HG03025 (cell line): ENCODE measurements around the gene ADRB1.

Source experiments
- ATAC-seq: cut with Tn5 transposase; IDR thresholded peaks from one replicate; pipeline ENCODE4 v1.9.1; 2021; ENCODE audit warnings: mild to moderate bottlenecking, moderate library complexity; ENCODE audit not compliant: unreplicated experiment, low FRiP score

Gene ADRB1

GRCh38 chr10:114025611-114026130 is 18.0 kb upstream of the ADRB1 start:
- ATAC-seq, result no peak

DNA sequence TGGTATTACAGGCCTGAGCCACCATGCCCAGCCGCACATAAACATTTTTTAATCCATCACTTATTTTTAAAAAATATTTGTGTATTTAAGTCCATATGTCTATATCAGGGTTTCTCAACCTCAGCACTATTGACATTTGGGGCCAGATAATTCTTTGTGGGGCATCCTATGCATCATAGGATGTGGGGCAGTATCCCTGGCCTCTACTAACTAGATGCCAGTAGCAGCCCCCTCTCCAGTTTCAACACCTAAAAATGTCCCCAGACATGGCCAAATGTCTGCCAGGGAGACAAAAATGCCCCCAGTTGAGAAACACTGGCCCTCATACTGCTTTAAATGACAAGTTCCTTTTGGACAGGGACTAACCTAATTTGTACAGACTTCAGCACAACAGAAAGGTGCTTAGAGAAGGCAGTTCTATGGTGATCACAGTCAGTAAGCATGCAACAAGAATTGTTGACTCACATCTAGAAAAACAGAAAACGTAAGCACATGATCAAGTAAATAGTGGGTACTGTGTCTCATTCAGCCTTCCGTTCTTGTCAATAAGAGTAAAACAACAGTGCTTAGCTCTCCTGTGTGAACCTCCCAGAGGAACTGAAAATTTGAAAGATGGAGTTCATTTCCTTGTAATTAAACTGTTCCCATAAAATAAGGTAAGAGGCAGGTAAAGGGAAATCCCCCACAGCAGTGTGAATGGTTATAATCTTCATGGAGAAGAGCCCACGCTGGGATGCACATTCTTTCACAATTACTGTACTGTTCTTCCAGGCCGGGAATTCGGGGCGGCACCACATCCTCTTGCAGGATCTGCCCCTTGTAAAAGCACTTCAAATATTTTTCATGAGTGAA is 17.3 kb upstream of the ADRB1 start:
- no peak for ATAC-seq

GRCh38 chr10:114027041-114027394 is 16.6 kb upstream of the ADRB1 start:
- ATAC-seq, result no peak

- no peak for ATAC-seq
Observed at GRCh38 chr10:114027951-114028350, 15.7 kb upstream of the ADRB1 start.

- no peak for ATAC-seq
Observed at GRCh38 chr10:114028425-114028824, 15.2 kb upstream of the ADRB1 start.

DNA sequence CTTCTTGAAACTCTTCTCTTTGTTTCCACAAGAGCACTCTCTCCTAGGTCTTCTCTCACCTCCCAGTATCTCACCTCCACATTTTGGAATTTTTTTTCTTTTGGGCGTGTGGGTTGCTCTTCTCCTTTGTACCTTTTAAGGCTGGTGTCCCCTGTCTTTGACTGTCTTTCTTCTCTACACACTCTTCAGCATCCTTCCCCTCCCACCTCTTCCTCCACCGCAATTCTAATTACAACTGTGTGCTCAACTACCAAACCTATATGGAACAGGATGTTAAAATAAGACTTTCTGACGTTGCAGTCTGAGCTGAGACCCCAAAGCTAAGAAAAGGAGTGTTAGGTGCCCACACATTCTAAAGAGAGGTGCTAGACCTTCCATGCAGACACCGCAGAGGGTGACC is 14.0 kb upstream of the ADRB1 start:
- ATAC-seq, result no peak

DNA sequence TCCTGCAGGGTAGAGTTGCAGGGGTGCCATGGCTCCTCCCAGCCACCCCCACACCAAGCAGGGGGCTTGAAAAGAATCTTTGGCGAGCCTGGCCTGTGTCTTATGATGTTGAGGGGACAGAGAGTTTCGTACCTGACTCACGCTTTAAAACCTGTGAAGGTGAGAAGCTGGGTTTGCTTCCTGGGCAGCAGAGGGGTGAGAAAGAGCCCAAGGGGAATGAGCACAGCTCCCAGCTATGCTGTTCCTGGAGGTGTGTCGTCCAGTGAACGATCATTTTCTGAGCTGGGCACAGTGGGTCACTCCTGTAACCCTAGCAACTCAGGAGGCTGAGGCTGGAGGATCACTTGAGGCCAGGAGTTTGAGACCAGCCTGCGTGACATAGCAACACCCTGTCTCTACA is 13.5 kb upstream of the ADRB1 start:
- ATAC-seq, result no peak

- ATAC-seq, result no peak
Observed at GRCh38 chr10:114031073-114031972, 12.3 kb upstream of the ADRB1 start.

- no peak for ATAC-seq
Observed at GRCh38 chr10:114033566-114033965, 10.1 kb upstream of the ADRB1 start.

DNA sequence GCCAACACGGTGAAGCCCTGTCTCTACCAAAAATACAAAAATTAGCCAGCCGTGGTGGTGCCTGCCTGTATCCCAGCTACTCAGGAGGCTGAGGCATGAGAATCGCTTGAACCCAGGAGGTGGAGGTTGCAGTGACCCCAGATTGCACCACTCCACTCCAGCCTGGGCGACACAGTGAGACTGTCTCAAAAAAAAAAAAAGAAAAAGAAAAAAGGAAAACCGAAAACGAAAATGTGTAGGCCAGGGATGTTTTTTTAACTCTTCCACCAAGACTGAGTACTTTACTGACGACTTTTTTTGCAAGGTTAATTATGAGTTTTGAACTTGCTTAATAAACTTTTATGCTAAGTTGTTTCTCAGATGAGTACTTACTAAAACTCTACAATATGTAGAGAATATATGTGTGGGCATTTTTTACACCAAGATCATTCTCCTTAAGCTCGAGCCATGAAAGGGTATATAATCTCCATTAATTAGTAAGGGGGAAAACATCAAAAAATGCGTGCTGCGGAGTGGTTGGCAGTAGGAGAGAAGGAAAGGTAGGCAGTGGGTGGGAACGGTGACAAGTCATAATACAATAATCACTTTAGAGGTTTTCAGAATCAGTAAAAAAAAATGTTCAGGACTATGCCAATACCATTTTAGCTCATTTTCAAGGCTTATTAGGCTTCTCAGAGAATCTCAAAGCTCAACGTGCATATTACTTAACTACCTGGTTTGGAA is 8.6 kb upstream of the ADRB1 start:
- ATAC-seq, result no peak

DNA sequence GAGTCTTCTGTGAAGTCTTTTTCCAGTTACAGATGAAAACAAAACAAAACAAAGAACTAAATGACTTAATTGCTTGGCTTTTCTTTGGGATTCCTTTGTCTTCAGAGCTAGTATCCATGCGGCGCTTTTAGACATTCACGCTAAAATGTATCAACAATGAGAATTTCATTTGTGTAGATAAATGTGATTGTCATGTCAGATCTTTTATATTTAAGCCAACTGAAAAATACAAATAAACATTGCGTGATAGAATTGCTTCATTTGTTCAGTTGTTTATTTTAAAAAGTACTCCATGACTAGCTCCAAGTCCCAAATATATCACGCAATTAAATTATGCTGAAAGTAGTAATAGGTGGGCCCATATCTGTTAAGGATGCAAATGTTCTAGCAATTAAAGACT is 7.9 kb upstream of the ADRB1 start:
- ATAC-seq, result no peak

DNA sequence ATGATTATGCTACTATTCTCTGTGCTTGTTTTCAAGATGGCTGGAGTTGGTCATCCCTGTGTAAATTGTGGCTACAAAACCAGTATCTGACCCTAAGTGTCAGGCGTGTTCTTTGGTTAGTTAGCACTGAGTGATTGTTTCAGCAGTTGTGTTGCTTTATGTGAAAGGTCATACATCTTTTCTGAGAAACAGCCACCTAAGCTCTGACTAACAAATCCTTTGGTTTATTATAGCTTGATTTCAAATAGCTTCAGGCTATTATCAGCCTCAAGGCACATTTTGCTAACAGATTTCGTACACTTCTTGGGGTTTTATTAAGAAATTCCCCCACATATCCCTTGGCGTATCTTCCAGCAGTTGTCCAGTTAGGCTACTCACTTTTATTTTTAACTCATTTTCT is 4.8 kb upstream of the ADRB1 start:
- no peak for ATAC-seq

- no peak for ATAC-seq
Observed at GRCh38 chr10:114041166-114041565, 2.5 kb upstream of the ADRB1 start.

- ATAC-seq, result no peak
Observed at GRCh38 chr10:114042895-114043531, 653 bp upstream of the ADRB1 start.

- no peak for ATAC-seq
Observed at GRCh38 chr10:114044247-114045135, 825 bp downstream of the ADRB1 start.

DNA sequence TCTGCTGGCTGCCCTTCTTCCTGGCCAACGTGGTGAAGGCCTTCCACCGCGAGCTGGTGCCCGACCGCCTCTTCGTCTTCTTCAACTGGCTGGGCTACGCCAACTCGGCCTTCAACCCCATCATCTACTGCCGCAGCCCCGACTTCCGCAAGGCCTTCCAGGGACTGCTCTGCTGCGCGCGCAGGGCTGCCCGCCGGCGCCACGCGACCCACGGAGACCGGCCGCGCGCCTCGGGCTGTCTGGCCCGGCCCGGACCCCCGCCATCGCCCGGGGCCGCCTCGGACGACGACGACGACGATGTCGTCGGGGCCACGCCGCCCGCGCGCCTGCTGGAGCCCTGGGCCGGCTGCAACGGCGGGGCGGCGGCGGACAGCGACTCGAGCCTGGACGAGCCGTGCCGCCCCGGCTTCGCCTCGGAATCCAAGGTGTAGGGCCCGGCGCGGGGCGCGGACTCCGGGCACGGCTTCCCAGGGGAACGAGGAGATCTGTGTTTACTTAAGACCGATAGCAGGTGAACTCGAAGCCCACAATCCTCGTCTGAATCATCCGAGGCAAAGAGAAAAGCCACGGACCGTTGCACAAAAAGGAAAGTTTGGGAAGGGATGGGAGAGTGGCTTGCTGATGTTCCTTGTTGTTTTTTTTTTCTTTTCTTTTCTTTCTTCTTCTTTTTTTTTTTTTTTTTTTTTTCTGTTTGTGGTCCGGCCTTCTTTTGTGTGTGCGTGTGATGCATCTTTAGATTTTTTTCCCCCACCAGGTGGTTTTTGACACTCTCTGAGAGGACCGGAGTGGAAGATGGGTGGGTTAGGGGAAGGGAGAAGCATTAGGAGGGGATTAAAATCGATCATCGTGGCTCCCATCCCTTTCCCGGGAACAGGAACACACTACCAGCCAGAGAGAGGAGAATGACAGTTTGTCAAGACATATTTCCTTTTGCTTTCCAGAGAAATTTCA is 1.7 kb downstream of the ADRB1 start:
- no peak for ATAC-seq

DNA sequence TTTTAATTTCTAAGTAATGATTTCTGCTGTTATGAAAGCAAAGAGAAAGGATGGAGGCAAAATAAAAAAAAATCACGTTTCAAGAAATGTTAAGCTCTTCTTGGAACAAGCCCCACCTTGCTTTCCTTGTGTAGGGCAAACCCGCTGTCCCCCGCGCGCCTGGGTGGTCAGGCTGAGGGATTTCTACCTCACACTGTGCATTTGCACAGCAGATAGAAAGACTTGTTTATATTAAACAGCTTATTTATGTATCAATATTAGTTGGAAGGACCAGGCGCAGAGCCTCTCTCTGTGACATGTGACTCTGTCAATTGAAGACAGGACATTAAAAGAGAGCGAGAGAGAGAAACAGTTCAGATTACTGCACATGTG is 2.4 kb downstream of the ADRB1 start:
- ATAC-seq, result no peak

DNA sequence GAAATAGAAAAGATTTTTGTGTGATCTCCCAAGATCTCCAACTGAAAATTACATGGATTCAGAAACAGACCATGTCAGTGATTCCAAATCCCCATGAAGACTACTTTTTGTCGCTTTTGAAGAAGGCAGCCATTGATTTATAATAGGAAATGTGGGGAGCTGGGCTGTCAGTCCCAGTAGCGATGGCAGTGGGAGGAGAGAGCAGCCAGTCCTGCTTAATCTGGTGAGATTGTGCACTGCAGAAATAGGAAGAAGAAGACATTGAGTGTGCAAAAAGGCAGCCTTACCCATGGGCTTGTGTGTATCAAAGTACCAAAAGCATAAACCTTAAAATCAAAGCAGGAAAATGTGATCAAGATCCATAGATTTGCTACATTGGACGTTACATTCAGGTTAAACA is 4.8 kb downstream of the ADRB1 start:
- ATAC-seq, result no peak
